ENCODE data around the gene TRPV4.
A peak's percentile ranks its signal among the peaks of the same experiment; 100 is the strongest.

Gene TRPV4

DNA sequence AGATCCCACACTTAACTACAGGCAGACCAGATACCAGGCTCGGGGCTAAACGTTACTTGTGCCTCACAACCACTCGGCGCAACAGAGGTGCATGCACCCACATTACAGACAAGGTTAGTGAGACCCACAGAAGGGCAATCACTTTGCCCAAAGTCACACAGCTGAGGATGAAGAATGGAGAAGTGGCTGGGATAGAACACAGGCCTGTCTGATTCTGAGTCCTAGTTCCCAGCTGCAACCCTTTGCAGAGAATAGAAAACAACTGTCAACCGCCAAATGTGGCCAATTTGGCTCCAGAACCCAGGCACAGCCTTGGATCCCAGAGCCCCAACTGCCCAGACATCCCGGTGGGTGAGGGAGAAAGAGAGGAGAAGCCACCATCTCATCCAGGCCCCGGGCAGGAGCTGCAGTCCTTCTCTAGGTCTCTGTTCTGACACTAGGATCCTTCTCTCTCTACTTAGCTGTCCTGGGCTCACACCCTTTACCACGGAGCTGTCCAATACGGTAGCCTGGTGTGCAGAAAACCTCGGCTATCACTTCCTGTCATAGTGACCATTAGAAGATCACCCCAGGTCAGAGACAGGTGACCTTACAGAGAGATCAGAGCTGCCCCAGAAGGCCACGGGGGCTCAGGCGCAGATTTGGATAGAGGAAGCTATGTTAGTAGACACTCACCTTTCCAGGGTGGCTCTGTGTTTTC is 60.4 kb downstream of the TRPV4 start:
- peak overlapping the region; percentile 71 for H3K27ac ChIP-seq
- peak; percentile 34 for TF ChIP-seq CTCF (conservative IDR thresholded peaks at IDR 0.05)

GRCh38 chr12:109771746-109772621 is 61.2 kb downstream of the TRPV4 start:
- peak overlapping the region; percentile 71 for H3K27ac ChIP-seq

DNA sequence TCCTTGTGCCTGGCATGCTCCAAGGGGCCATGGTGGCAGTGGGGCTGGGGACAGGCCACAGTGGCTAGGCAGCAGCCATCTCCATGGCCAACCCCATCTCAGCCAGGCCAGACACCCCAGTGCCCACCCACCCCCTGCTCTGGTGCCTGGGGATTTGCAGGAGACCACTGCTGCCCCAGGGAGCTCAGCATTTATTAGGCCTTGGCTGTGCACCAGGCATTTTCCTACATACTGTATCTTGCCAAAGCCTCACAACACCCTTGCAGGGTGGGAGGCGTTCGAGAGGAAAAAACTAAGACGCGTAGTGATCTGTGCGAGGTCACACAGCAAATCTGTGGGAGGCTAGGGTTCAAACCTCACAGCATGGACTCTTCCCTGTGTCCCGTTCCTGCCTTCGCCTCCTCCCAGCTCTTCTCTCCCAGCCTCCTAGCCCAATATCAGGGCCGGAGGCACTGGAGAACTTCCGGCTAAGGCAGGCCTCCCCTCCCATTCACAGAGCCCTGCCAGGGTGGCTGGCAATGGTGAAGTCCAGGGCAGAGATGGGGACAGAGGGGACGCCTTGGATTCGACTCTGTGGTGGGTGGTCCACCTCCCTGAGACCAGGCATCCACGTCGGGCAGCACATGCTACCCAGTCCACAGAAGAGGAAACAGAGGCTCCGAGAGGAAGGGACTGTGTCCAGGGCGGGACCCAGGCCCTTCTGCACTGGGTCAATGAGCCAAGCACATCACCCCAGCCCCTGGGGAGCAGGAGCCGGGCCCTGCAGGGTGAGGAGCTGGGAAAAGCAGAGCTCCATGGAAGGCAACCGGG is 62.1 kb downstream of the TRPV4 start:
- TF ChIP-seq CTCF (conservative IDR thresholded peaks at IDR 0.05), result no peak

More at GRCh38 chr12:109771746-109772621, 61.2 kb downstream of the TRPV4 start:
- TF ChIP-seq CTCF (conservative IDR thresholded peaks at IDR 0.05), result peak; percentile 67

DNA sequence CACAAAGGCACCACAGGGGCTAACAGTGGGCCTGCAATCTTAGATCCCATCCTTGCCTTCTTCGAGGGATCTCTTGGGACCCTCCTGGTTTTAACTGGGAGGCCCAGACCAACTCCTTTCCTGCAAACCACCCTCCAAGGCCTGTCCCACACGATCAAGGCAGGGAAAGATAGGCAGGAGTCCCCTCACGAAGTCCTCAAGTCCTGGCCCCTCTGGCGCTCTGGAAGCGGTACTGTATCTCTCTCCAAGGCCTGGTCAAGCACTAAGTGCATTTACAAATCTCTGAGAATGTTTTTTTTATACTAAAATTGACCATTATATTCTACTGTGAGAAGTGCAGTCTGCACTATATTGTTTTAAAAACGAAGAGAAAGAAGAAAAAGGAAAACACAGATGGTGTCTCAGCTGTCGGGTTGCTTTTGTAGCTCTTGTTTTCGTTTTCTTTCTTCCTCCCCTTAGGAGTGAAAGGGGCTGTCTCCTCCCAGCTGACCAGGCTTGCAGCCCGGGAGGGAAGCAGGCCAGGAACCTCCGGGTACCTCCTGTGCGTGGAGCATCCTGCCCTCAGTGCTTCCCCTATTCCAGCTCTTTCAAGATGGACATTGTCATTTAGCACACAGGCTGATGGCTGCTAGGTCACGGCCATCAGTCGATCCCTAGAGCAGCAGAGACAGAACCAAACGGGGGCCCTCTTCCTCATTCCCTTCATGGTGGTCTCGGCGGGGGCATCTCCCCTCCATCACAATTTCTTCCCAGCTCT is 62.9 kb downstream of the TRPV4 start:
- no peak for TF ChIP-seq CTCF (conservative IDR thresholded peaks at IDR 0.05)
- peak overlapping the region; percentile 71; the same call in 1 of the 2 replicates for H3K27ac ChIP-seq

More for the DNA sequence above, 62.1 kb downstream of the TRPV4 start:
- peak overlapping the region; percentile 71; the same call in 1 of the 2 replicates for H3K27ac ChIP-seq

GRCh38 chr12:109768901-109769670 is 64.1 kb downstream of the TRPV4 start:
- no peak for TF ChIP-seq CTCF (conservative IDR thresholded peaks at IDR 0.05)
- no peak overlapping the region for H3K27ac ChIP-seq
